Endothelial cell (in vitro differentiated cells): Measurements from ENCODE around the gene MCHR1. TPM values are rescaled to one million over a fixed set of nuclear protein-coding genes. Genes with fewer than 3 reads are reported as not detected.

ENCODE experiments used
- DNase-seq: peaks from one replicate; pipeline ENCODE4 v3.0.0; 2021; ENCODE audit warnings: low spot score
- H3K27ac Mint-ChIP-seq: one replicate; pipeline ENCODE4 v1.8.0; 2021; ENCODE audit warnings: mixed read lengths, inconsistent platforms; ENCODE audit not compliant: unreplicated experiment
- H3K27me3 Mint-ChIP-seq: one replicate; pipeline ENCODE4 v1.8.0; 2021; ENCODE audit warnings: mild to moderate bottlenecking, moderate library complexity, mixed read lengths, inconsistent platforms; ENCODE audit not compliant: unreplicated experiment
- H3K36me3 Mint-ChIP-seq: one replicate; pipeline ENCODE4 v1.8.0; 2021; ENCODE audit warnings: mild to moderate bottlenecking, low read depth, mixed read lengths, inconsistent platforms; ENCODE audit not compliant: unreplicated experiment
- H3K4me1 Mint-ChIP-seq: one replicate; pipeline ENCODE4 v1.8.0; 2021; ENCODE audit warnings: mild to moderate bottlenecking, mixed read lengths, inconsistent platforms; ENCODE audit not compliant: unreplicated experiment
- H3K4me3 Mint-ChIP-seq: one replicate; pipeline ENCODE4 v1.8.0; 2021; ENCODE audit warnings: mild to moderate bottlenecking, mixed read lengths, inconsistent platforms; ENCODE audit not compliant: unreplicated experiment
- H3K9me3 Mint-ChIP-seq: one replicate; pipeline ENCODE4 v1.8.0; 2021; ENCODE audit warnings: mixed read lengths, inconsistent platforms; ENCODE audit not compliant: unreplicated experiment
- long read RNA-seq: library from polyadenylated mRNA; unstranded; transcript quantifications from one replicate; pipeline ENCODE4 v2.0.0, GENCODE V29; 2020; ENCODE audit not compliant: unreplicated experiment
- total RNA-seq: library from RNA; stranded (reverse); fragmentation: NEBNext Ultra II Directional; extraction: Animal tissue kit (Norgen Biotek cat#: 25700); gene quantifications from one replicate; pipeline ENCODE4 v1.2.1, GENCODE V29; 2021; ENCODE audit not compliant: unreplicated experiment
- TF ChIP-seq, protein P1 (sequence below): fragments of 200-600 bp; sonication (generic); IDR thresholded peaks from one replicate; pipeline ENCODE4 v1.5.0; 2021; ENCODE audit warnings: antibody characterized with exemption; ENCODE audit not compliant: unreplicated experiment

MCHR1 gene, protein sequence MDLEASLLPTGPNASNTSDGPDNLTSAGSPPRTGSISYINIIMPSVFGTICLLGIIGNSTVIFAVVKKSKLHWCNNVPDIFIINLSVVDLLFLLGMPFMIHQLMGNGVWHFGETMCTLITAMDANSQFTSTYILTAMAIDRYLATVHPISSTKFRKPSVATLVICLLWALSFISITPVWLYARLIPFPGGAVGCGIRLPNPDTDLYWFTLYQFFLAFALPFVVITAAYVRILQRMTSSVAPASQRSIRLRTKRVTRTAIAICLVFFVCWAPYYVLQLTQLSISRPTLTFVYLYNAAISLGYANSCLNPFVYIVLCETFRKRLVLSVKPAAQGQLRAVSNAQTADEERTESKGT
- 6.6 TPM for total RNA-seq
- long read RNA-seq, partial matches to known transcripts = 0 of 3 reads
- long read RNA-seq, other reads (novel, unspliced or antisense) = 0 of 3 reads

DNA sequence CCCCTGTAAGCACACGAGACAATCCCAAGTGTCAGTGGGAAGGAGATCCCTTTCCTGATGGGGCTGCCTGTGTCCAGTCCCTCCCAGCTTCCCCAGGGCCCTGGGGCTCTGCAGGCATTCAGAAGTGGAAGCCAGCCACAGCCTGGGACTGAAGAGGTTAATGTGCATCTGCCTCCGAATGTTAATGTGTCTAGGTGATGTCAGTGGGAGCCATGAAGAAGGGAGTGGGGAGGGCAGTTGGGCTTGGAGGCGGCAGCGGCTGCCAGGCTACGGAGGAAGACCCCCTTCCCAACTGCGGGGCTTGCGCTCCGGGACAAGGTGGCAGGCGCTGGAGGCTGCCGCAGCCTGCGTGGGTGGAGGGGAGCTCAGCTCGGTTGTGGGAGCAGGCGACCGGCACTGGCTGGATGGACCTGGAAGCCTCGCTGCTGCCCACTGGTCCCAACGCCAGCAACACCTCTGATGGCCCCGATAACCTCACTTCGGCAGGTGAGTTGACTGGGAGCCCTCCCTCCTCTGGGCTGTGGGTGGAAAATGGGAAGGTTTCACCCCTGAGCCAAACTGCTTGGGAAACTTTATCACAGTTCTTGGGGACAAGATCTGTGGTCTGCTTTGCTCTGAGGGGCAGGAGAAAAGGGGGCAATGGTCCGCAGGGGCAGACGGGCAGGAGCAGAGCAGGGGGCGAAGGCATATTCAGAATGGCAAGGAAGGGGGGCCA, at the start of gene MCHR1:
Gene MCHR1, plus strand, starts transcription at position 236 of the 715 bp plus-strand sequence. Its CDS starts 169 bp downstream, at position 405.
- TF ChIP-seq, protein P1, sequence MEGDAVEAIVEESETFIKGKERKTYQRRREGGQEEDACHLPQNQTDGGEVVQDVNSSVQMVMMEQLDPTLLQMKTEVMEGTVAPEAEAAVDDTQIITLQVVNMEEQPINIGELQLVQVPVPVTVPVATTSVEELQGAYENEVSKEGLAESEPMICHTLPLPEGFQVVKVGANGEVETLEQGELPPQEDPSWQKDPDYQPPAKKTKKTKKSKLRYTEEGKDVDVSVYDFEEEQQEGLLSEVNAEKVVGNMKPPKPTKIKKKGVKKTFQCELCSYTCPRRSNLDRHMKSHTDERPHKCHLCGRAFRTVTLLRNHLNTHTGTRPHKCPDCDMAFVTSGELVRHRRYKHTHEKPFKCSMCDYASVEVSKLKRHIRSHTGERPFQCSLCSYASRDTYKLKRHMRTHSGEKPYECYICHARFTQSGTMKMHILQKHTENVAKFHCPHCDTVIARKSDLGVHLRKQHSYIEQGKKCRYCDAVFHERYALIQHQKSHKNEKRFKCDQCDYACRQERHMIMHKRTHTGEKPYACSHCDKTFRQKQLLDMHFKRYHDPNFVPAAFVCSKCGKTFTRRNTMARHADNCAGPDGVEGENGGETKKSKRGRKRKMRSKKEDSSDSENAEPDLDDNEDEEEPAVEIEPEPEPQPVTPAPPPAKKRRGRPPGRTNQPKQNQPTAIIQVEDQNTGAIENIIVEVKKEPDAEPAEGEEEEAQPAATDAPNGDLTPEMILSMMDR = no peak
- Mint-ChIP-seq H3K4me3 (peak within 1 kb of the TSS; percentile 76), H3K27me3 (peaks cover 17% of the 10 kb centered on the region), H3K4me1 (peaks cover 57% of the 10 kb centered on the region), H3K9me3 (no peaks in the 10 kb centered on the region), H3K27ac (peak within 1 kb of the TSS; percentile 93), H3K36me3 (peaks cover 4% of the 10 kb centered on the region)
- peak; percentile 7 for DNase-seq

GRCh38 chr22:40631925-40632324, 47.4 kb upstream of the MCHR1 start:
- Mint-ChIP-seq H3K36me3 (no peaks in the 10 kb centered on the region), H3K4me3 (no peak overlapping the region), H3K27ac (no peak overlapping the region), H3K27me3 (peaks cover 2% of the 10 kb centered on the region), H3K9me3 (no peaks in the 10 kb centered on the region), H3K4me1 (peaks cover 28% of the 10 kb centered on the region)
- DNase-seq = no peak
- TF ChIP-seq, protein P1 = no peak

DNA sequence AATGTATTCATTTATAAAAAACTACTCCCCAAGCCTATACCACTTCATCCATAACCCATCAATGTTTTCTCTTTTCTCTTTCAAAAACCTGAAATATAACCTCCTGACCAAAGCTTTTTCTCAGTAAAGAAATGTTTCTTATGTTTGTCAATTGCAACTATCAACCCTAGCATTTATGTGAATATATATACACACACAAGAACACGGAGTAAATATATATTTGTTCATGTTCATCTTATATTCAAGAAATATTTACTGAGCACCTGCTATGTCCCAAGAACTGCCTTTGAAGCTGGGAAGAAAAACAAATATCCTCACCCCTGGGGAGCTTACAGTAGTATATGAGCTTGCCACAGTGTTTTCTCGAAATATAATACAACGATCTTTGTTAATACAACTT, 46.2 kb upstream of the MCHR1 start:
- H3K27ac Mint-ChIP-seq = no peak overlapping the region
- no peak for DNase-seq
- peaks cover 2% of the 10 kb centered on the region for H3K27me3 Mint-ChIP-seq
- no peaks in the 10 kb centered on the region for H3K9me3 Mint-ChIP-seq
- H3K36me3 Mint-ChIP-seq = no peaks in the 10 kb centered on the region
- TF ChIP-seq, protein P1 = no peak
- no peak overlapping the region for H3K4me3 Mint-ChIP-seq
- H3K4me1 Mint-ChIP-seq = peaks cover 32% of the 10 kb centered on the region

- Mint-ChIP-seq H3K27me3 (no peaks in the 10 kb centered on the region), H3K36me3 (no peaks in the 10 kb centered on the region), H3K4me3 (peak overlapping the region; percentile 21)
Observed at GRCh38 chr22:40634119-40634903, 45.0 kb upstream of the MCHR1 start.

More at GRCh38 chr22:40634119-40634903, 45.0 kb upstream of the MCHR1 start:
- H3K9me3 Mint-ChIP-seq = no peaks in the 10 kb centered on the region
- TF ChIP-seq, protein P1 = no peak
- H3K27ac Mint-ChIP-seq = no peak overlapping the region
- DNase-seq = no peak
- peaks cover 30% of the 10 kb centered on the region for H3K4me1 Mint-ChIP-seq
